Measurements from ENCODE around the gene MAB21L4. TPM values are rescaled to one million over a fixed set of nuclear protein-coding genes. Genes with fewer than 3 reads are reported as not detected.
"Not testable (repeated sequence)": the region's sequence is repeated elsewhere in the genome, so short reads cannot be mapped to it uniquely, and the experiment has no call there.

Gene MAB21L4
- total RNA-seq, 1 experiment from 2014 or later, result not detected

GRCh38 chr2:240846309-240846708, 49.6 kb downstream of the MAB21L4 start:
- DNase-seq (ENCODE audit: extremely low read depth, low read depth), result not testable (repeated sequence)

- peak; percentile 77 for DNase-seq (ENCODE audit: extremely low read depth, low read depth)
Observed at GRCh38 chr2:240840435-240841060, 55.4 kb downstream of the MAB21L4 start.

GRCh38 chr2:240839152-240840143, 56.5 kb downstream of the MAB21L4 start:
- DNase-seq (ENCODE audit: extremely low read depth, low read depth), result no peak

- no peak for DNase-seq (ENCODE audit: extremely low read depth, low read depth)
Observed at GRCh38 chr2:240837621-240838020, 58.3 kb downstream of the MAB21L4 start.

- no peak for DNase-seq (ENCODE audit: extremely low read depth, low read depth)
Observed at GRCh38 chr2:240836781-240837467, 59.0 kb downstream of the MAB21L4 start.

Other genes starting within 250 kb of the MAB21L4 start
- gene AQP12B, start 213.3 kb downstream of the MAB21L4 start, total RNA-seq (2014; rRNA removed; shearing (Covaris generic)), result not detected in 2 replicates
- not detected in 2 replicates for gene AQP12A, start 204.3 kb downstream of the MAB21L4 start, total RNA-seq (2014; rRNA removed; shearing (Covaris generic))
- gene KIF1A, start 75.9 kb downstream of the MAB21L4 start, total RNA-seq (2014; rRNA removed; shearing (Covaris generic)), result 0.37 and 0.63 TPM in 2 replicates
- not detected in 2 replicates for gene AGXT, start 27.3 kb downstream of the MAB21L4 start, total RNA-seq (2014; rRNA removed; shearing (Covaris generic))
- gene CROCC2, start 10.2 kb upstream of the MAB21L4 start, total RNA-seq (2014; rRNA removed; shearing (Covaris generic)), result not detected in 2 replicates
- 0.77 and 1.2 TPM in 2 replicates for gene SNED1, start 102.5 kb upstream of the MAB21L4 start, total RNA-seq (2014; rRNA removed; shearing (Covaris generic))
- gene MTERF4, start 206.1 kb upstream of the MAB21L4 start, total RNA-seq (2014; rRNA removed; shearing (Covaris generic)), result 20.2 and 36.9 TPM in 2 replicates